Keratinocyte (primary cell): Measurements from ENCODE around the gene CFAP298. TPM values are rescaled to one million over a fixed set of nuclear protein-coding genes. Genes with fewer than 3 reads are reported as not detected.
A peak's percentile ranks its signal among the peaks of the same experiment; 100 is the strongest.

Source experiments
- DNase-seq: peaks from one replicate; pipeline ENCODE4 v3.0.0-alpha.2; 2011; ENCODE audit warnings: low read depth, missing footprints, low spot score
- FAIRE-seq: peaks from 2 replicates; lab custom pipeline; 2011; peaks lifted over from hg19 to GRCh38; lab: Jason Lieb, UNC
- H2AFZ ChIP-seq: 2 replicates; pipeline ENCODE4 v1.6.0; 2012; ENCODE audit warnings: low read length, control low read depth, inconsistent platforms; ENCODE audit not compliant: control insufficient read depth
- H3K27ac ChIP-seq: 2 replicates; pipeline ENCODE4 v1.5.1; 2011; ENCODE audit warnings: low read length; ENCODE audit not compliant: control insufficient read depth, insufficient read depth
- H3K27me3 ChIP-seq: 3 replicates; pipeline ENCODE4 v1.6.0; 2011; ENCODE audit warnings: low read length; ENCODE audit not compliant: control insufficient read depth, insufficient read depth; ENCODE audit errors: extremely low read depth
- H3K36me3 ChIP-seq, 2 experiments: 2 replicates in 1 of 2; 3 replicates in 1 of 2; pipeline ENCODE4 v1.5.1; 2011; ENCODE audit warnings: low read length in 2 of 2, mild to moderate bottlenecking in 1 of 2; ENCODE audit not compliant: control insufficient read depth in 2 of 2, insufficient read depth in 2 of 2; ENCODE audit errors: extremely low read depth in 1 of 2
- H3K4me1 ChIP-seq: 3 replicates; pipeline ENCODE4 v1.5.1; 2011; ENCODE audit warnings: low read length; ENCODE audit not compliant: control insufficient read depth, insufficient read depth; ENCODE audit errors: extremely low read depth
- H3K4me2 ChIP-seq: 3 replicates; pipeline ENCODE4 v1.6.0; 2011; ENCODE audit warnings: low read depth, low read length; ENCODE audit not compliant: control insufficient read depth, insufficient read depth; ENCODE audit errors: extremely low read depth
- H3K4me3 ChIP-seq, 3 experiments: fragments of 200-600 bp in 1 of 3; sonication (generic) in 1 of 3; 2 replicates in 2 of 3; 3 replicates in 1 of 3; pipeline ENCODE4 v1.5.1; 2011 to 2016; ENCODE audit warnings: low read length in 3 of 3, mild to moderate bottlenecking in 3 of 3, control low read depth in 2 of 3, inconsistent platforms in 1 of 3, low read depth in 1 of 3, mixed read lengths in 1 of 3, mixed run types in 1 of 3, moderate library complexity in 1 of 3; ENCODE audit not compliant: control insufficient read depth in 2 of 3, insufficient read depth in 2 of 3; ENCODE audit errors: extremely low read depth in 1 of 3
- H3K79me2 ChIP-seq: 2 replicates; pipeline ENCODE4 v1.6.0; 2012; ENCODE audit warnings: low read length; ENCODE audit not compliant: control insufficient read depth, insufficient read depth
- H3K9ac ChIP-seq: 3 replicates; pipeline ENCODE4 v1.6.0; 2011; ENCODE audit warnings: low read length; ENCODE audit not compliant: control insufficient read depth, insufficient read depth; ENCODE audit errors: extremely low read depth
- H3K9me1 ChIP-seq: 3 replicates; pipeline ENCODE4 v1.6.0; 2011; ENCODE audit warnings: low read length; ENCODE audit not compliant: control insufficient read depth, insufficient read depth; ENCODE audit errors: extremely low read depth
- H3K9me3 ChIP-seq: 2 replicates; pipeline ENCODE4 v1.5.1; 2012; ENCODE audit warnings: low read depth, low read length; ENCODE audit not compliant: control insufficient read depth
- H4K20me1 ChIP-seq: 3 replicates; pipeline ENCODE4 v1.6.0; 2011; ENCODE audit warnings: low read length; ENCODE audit not compliant: control insufficient read depth, insufficient read depth; ENCODE audit errors: extremely low read depth
- CTCF ChIP-seq, 3 experiments: IDR thresholded peaks in 1 of 3; conservative IDR thresholded peaks in 1 of 3; optimal IDR thresholded peaks in 1 of 3; 2 replicates in 2 of 3; 3 replicates in 1 of 3; pipeline versions ENCODE3 to v1.5.1; 2011; ENCODE audit warnings: low read length in 3 of 3, mild to moderate bottlenecking in 3 of 3, moderate library complexity in 2 of 3, control low read depth in 1 of 3, inconsistent platforms in 1 of 3; ENCODE audit not compliant: insufficient read depth in 2 of 3; ENCODE audit errors: extremely low read depth in 1 of 3
- EZH2 ChIP-seq: IDR thresholded peaks from one replicate; pipeline ENCODE4 v1.6.1; 2012; ENCODE audit warnings: inconsistent platforms, mild to moderate bottlenecking, low read length, moderate library complexity
- dilution Hi-C: fragments of 300-500 bp; cut with MboI; formaldehyde crosslinking; loops from one replicate; pipeline ENCODE4 v1.7.0; 2020; ENCODE audit warnings: low sequenced_read_pairs; ENCODE audit not compliant: extremely low pct_ligation_motif_present
- polyA plus RNA-seq, 5 experiments: library from polyadenylated mRNA; depleted of rRNA in 3 of 5; stranded (reverse) in 3 of 5; stranded (forward) in 1 of 5; unstranded in 1 of 5; fragments of >200 nt; gene quantifications; 1 replicate in 1 of 5; 2 replicates in 3 of 5; 3 replicates in 1 of 5; pipeline versions ENCODE4 v1.2.1 to v1.2.3, GENCODE V29; 2011 to 2012; ENCODE audit warnings: missing spikeins in 2 of 5, low read depth in 1 of 5, low replicate concordance in 1 of 5

The CFAP298 gene
- polyA plus RNA-seq, 1 donor (not counting 4 experiments of a cell fraction or from before 2014, with no cell fraction given) = 47.2 TPM

GRCh38 chr21:32569261-32570230 is 42.6 kb downstream of the CFAP298 start:
- dilution Hi-C loops = no loop called here
- Histone ChIP-seq H3K27me3 (no peaks in the 10 kb centered on the region), H3K9me3 (no peaks in the 10 kb centered on the region), H3K36me3 (no peaks in the 10 kb centered on the region), H3K9ac (peak overlapping the region; percentile 74), H3K27ac (peak overlapping the region; percentile 60), H2AFZ (peak overlapping the region; percentile 92), H3K79me2 (no peaks in the 10 kb centered on the region), H3K4me2 (peak overlapping the region; percentile 95), H3K9me1 (no peaks in the 10 kb centered on the region), H3K4me1 (peaks cover 21% of the 10 kb centered on the region), H4K20me1 (no peaks in the 10 kb centered on the region), H3K4me3 (peak overlapping the region; percentile 49 to 84 (median 83))
- DNase-seq (no peak), FAIRE-seq (peak; percentile 63)
- TF ChIP-seq EZH2 = peak; percentile 32
- TF ChIP-seq CTCF (optimal IDR thresholded peaks at IDR 0.05 in 1 of 3, IDR thresholded peaks at IDR 0.05 in 1 of 3, conservative IDR thresholded peaks at IDR 0.05 in 1 of 3; ENCODE audit: extremely low read depth in 1 of 3, insufficient read depth in 2 of 3, low read length in 3 of 3) = peak; percentile 90 to 94 (median 91)

- dilution Hi-C loops = no loop called here
- H3K27me3 ChIP-seq = no peaks in the 10 kb centered on the region
- H3K36me3 ChIP-seq = no peaks in the 10 kb centered on the region
- H3K9me1 ChIP-seq = no peaks in the 10 kb centered on the region
- no peak for TF ChIP-seq CTCF (optimal IDR thresholded peaks at IDR 0.05 in 1 of 3, IDR thresholded peaks at IDR 0.05 in 1 of 3, conservative IDR thresholded peaks at IDR 0.05 in 1 of 3; ENCODE audit: extremely low read depth in 1 of 3, insufficient read depth in 2 of 3, low read length in 3 of 3)
- no peak for TF ChIP-seq EZH2
- no peak overlapping the region for H3K27ac ChIP-seq
- H3K9me3 ChIP-seq = no peaks in the 10 kb centered on the region
- no peaks in the 10 kb centered on the region for H4K20me1 ChIP-seq
- FAIRE-seq (no peak), DNase-seq (no peak)
- no peaks in the 10 kb centered on the region for H3K79me2 ChIP-seq
- H3K4me1 ChIP-seq = peaks cover 14% of the 10 kb centered on the region
- H3K4me2 ChIP-seq = no peak overlapping the region
- H3K4me3 ChIP-seq = no peak overlapping the region
- H3K9ac ChIP-seq = no peak overlapping the region
- H2AFZ ChIP-seq = no peak overlapping the region
Measured at GRCh38 chr21:32567626-32568025, 44.6 kb downstream of the CFAP298 start.
